Tibial artery (tissue), 4 donors: ENCODE data around the gene NCAPG.

Experiments used
- DNase-seq, 2 donors: peaks; one replicate each; pipeline ENCODE4 v3.0.0-alpha.2; 2019
- H3K27ac ChIP-seq, 2 donors: fragments of 200-600 bp; sonication (generic) in 1 of 2; 1 replicate in 1 of 2; 2 replicates in 1 of 2; pipeline ENCODE4 v1.5.1; 2018 to 2019; ENCODE audit warnings: mild to moderate bottlenecking in 1 of 2
- H3K27me3 ChIP-seq, 2 donors: fragments of 200-600 bp; sonication (generic) in 1 of 2; one replicate each; pipeline versions ENCODE4 v1.5.1 to v1.6.0; 2016 to 2019
- H3K36me3 ChIP-seq, 3 donors: fragments of 200-600 bp; sonication (generic) in 2 of 3; one replicate each; pipeline ENCODE4 v1.5.1; 2016 to 2019; ENCODE audit warnings: mild to moderate bottlenecking in 2 of 3
- H3K4me1 ChIP-seq, 4 donors: fragments of 200-600 bp; sonication (generic) in 2 of 4; 1 replicate in 3 of 4; 2 replicates in 1 of 4; pipeline ENCODE4 v1.5.1; 2016 to 2019
- H3K4me3 ChIP-seq, 2 donors: fragments of 200-600 bp; sonication (generic) in 1 of 2; 1 replicate in 1 of 2; 2 replicates in 1 of 2; pipeline ENCODE4 v1.5.1; 2018 to 2019; ENCODE audit warnings: mild to moderate bottlenecking in 2 of 2
- H3K9me3 ChIP-seq, 3 donors: fragments of 200-600 bp; sonication (generic) in 1 of 3; one replicate each; pipeline ENCODE4 v1.5.1; 2016 to 2019
- CTCF ChIP-seq, 2 experiments: fragments of 200-600 bp in 1 of 2; fragments of 450-650 bp in 1 of 2; IDR thresholded peaks; one replicate each; pipeline ENCODE4 v1.5.1; 2017 to 2019; ENCODE audit warnings: antibody characterized with exemption in 2 of 2, mild to moderate bottlenecking in 1 of 2, moderate library complexity in 1 of 2
- intact Hi-C: fragments of 100-400 bp; cut with DNase I; formaldehyde crosslinking; loops from one replicate; pipeline ENCODE4 v1.15.0; 2023; ENCODE audit warnings: low total_unique reads

Gene NCAPG

DNA sequence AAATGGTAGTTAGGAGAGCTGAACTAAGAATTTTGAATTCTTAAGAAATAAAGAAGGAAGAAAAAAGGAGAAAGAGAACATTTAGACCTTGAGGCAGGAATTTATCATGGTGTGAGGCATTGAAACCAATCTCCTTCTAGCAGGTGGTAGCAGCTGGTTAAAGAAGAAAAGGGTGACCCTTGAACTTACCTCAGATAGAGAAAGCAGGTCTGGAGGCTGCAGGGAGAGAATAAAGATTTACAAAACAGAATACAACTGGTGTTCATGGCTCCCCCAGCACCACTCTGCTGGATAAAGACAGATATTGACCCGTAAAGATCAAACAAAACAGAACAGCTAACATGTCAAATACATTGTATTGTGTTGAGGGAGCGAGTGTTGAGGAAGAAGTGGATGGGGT lies 56.0 kb downstream of the NCAPG start:
- Histone ChIP-seq H3K4me1 (no peaks in the 10 kb centered on the region), H3K9me3 (peaks cover 0 to 5% (median 0%) of the 10 kb centered on the region in 3 donors), H3K27ac (no peak overlapping the region), H3K27me3 (no peaks in the 10 kb centered on the region), H3K4me3 (no peak overlapping the region), H3K36me3 (peaks cover 0 to 7% (median 4%) of the 10 kb centered on the region in 3 donors)
- no peak for TF ChIP-seq CTCF (IDR thresholded peaks at IDR 0.05)
- intact Hi-C loops, result no loop called here
- no peak for DNase-seq

DNA sequence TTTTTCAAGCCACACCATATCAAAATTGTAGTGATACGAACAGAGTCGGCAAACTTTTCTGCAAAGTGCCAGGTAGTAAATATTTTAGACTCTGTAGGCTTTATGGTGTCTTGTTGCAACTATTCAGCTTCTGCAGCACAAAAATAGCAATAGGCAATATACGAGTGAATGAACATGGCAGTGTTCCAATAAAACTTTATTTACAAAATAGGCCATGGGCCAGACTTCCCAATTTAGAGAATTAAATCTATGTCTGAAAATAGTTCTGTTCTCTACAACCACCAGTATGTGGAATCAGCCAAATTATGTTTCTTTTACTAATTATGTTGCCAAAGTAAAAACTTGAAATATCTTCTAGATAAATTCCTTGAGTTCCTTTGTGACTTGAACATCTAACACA lies 56.5 kb downstream of the NCAPG start:
- Histone ChIP-seq H3K36me3 (peaks cover 0 to 4% (median 3%) of the 10 kb centered on the region in 3 donors), H3K4me1 (no peaks in the 10 kb centered on the region), H3K27ac (no peak overlapping the region), H3K4me3 (no peak overlapping the region), H3K27me3 (no peaks in the 10 kb centered on the region), H3K9me3 (peaks cover 0 to under 1% (median 0%) of the 10 kb centered on the region in 3 donors)
- intact Hi-C loops, result no loop called here
- DNase-seq, result no peak
- no peak for TF ChIP-seq CTCF (IDR thresholded peaks at IDR 0.05)

GRCh38 chr4:17869327-17869726 lies 58.5 kb downstream of the NCAPG start:
- H3K9me3 ChIP-seq, result no peaks in the 10 kb centered on the region
- H3K27me3 ChIP-seq, result no peaks in the 10 kb centered on the region
- no peak overlapping the region for H3K4me3 ChIP-seq
- no peak for TF ChIP-seq CTCF (IDR thresholded peaks at IDR 0.05)
- no peak for DNase-seq
- intact Hi-C loops, result no loop called here
- H3K27ac ChIP-seq, result no peak overlapping the region
- no peaks in the 10 kb centered on the region for H3K36me3 ChIP-seq
- H3K4me1 ChIP-seq, result no peaks in the 10 kb centered on the region

GRCh38 chr4:17875402-17876070 lies 64.8 kb downstream of the NCAPG start:
- Histone ChIP-seq H3K36me3 (no peaks in the 10 kb centered on the region), H3K9me3 (peaks cover 0 to 3% (median 0%) of the 10 kb centered on the region in 3 donors), H3K4me3 (no peak overlapping the region), H3K27me3 (no peaks in the 10 kb centered on the region), H3K27ac (no peak overlapping the region), H3K4me1 (no peaks in the 10 kb centered on the region)
- TF ChIP-seq CTCF (IDR thresholded peaks at IDR 0.05), result no peak
- DNase-seq, result no peak
- intact Hi-C loops, result no loop called here

DNA sequence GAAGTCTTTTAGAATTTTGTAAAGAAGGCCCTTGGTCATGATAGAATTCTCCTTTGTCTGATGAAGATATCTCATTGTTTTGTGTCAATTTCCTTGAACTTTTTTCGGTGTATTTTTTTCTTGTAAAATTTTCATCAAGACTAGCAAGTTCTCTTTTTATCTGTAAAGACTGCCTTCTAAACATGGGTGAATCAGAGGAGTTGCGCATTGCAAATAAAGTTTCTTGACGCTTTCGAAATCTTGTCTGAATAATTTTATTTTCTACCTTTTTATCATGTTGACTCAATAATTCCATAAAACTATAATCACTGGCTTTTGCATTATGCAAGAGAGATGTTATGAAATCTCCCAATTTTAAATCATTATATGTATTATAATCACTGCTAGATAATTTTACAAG lies 66.2 kb downstream of the NCAPG start:
- H3K4me1 ChIP-seq, result no peaks in the 10 kb centered on the region
- H3K27ac ChIP-seq, result no peak overlapping the region
- TF ChIP-seq CTCF (IDR thresholded peaks at IDR 0.05), result no peak
- H3K27me3 ChIP-seq, result no peaks in the 10 kb centered on the region
- no peak for DNase-seq
- H3K36me3 ChIP-seq, result no peaks in the 10 kb centered on the region
- H3K4me3 ChIP-seq, result no peak overlapping the region
- intact Hi-C loops, result no loop called here
- peaks cover 0 to 3% (median 0%) of the 10 kb centered on the region in 3 donors for H3K9me3 ChIP-seq
